ENCODE data around the gene C4orf33. TPM values are rescaled to one million over a fixed set of nuclear protein-coding genes. Genes with fewer than 3 reads are reported as not detected.

The C4orf33 gene
- total RNA-seq, 4 donors from 2014 or later, result 3.7 to 8.5 (median 7.0) TPM

- intact Hi-C loops (cut with DNase I; ENCODE audit: low total_unique reads), result no loop called here
- no peak for DNase-seq (ENCODE audit: low spot score in 2 of 2)
Measured at GRCh38 chr4:129162450-129162849, 66.5 kb downstream of the C4orf33 start.

GRCh38 chr4:129163427-129163826, 67.5 kb downstream of the C4orf33 start:
- no peak overlapping the region for H3K4me3 ChIP-seq (ENCODE audit: low read depth, poor library complexity, severe bottlenecking)
- intact Hi-C loops (cut with DNase I; ENCODE audit: low total_unique reads), result no loop called here
- TF ChIP-seq POLR2A (IDR thresholded peaks at IDR 0.05) (no peak), CTCF (IDR thresholded peaks at IDR 0.05) (no peak)
- WGBS, 2 donors, result 70 to 77% methylated on average over 3 of the region's 3 CpGs
- DNase-seq (ENCODE audit: low spot score in 2 of 2), result no peak

More at GRCh38 chr4:129162450-129162849, 66.5 kb downstream of the C4orf33 start:
- no peak overlapping the region for H3K4me3 ChIP-seq (ENCODE audit: low read depth, poor library complexity, severe bottlenecking)
- TF ChIP-seq CTCF (IDR thresholded peaks at IDR 0.05), result no peak
- no peak for TF ChIP-seq POLR2A (IDR thresholded peaks at IDR 0.05)

GRCh38 chr4:129164243-129164642, 68.3 kb downstream of the C4orf33 start:
- no peak overlapping the region for H3K4me3 ChIP-seq (ENCODE audit: low read depth, poor library complexity, severe bottlenecking)
- intact Hi-C loops (cut with DNase I; ENCODE audit: low total_unique reads), result no loop called here
- 65 to 68% methylated on average over 3 of the region's 3 CpGs for WGBS, 2 donors

More at GRCh38 chr4:129164243-129164642, 68.3 kb downstream of the C4orf33 start:
- TF ChIP-seq POLR2A (IDR thresholded peaks at IDR 0.05) (no peak), CTCF (IDR thresholded peaks at IDR 0.05) (no peak)
- no peak for DNase-seq (ENCODE audit: low spot score in 2 of 2)

Other genes with a start within 250 kb of the C4orf33 start
- 1 to 10 TPM; 4.4 to 8.6 (median 6.8) TPM for gene SCLT1, start 2.6 kb upstream of the C4orf33 start, total RNA-seq

All from lower leg skin (tissue), 4 donors.